GM23248 (cell line): Measurements from ENCODE around the gene GSDMA.

Experiments used
- EZH2 ChIP-seq: fragments of 200-600 bp; sonication (generic); IDR thresholded peaks from 2 replicates; pipeline ENCODE4 v1.6.1; 2018; ENCODE audit warnings: antibody characterized with exemption, mild to moderate bottlenecking; ENCODE audit not compliant: insufficient read depth, poor library complexity, severe bottlenecking
- EZH2phosphoT487 ChIP-seq: fragments of 200-600 bp; sonication (generic); IDR thresholded peaks from 2 replicates; pipeline ENCODE4 v1.6.1; 2018; ENCODE audit warnings: antibody characterized with exemption, moderate library complexity, mild to moderate bottlenecking, low read depth; ENCODE audit not compliant: insufficient read depth

- TF ChIP-seq EZH2: no peak
- TF ChIP-seq EZH2phosphoT487: no peak
These were observed 54.7 kb downstream of the GSDMA start for GRCh38 chr17:40017422-40018080.
